A673 (cell line): Measurements from ENCODE around the gene AGBL3.

Experiments used
- CTCF ChIP-seq: fragments of 300-800, 200-600 bp; sonication (generic); conservative IDR thresholded peaks from 2 replicates; pipeline ENCODE4 v1.5.1; 2017; ENCODE audit warnings: low read depth, mild to moderate bottlenecking, antibody characterized with exemption, low read length, moderate library complexity, mixed read lengths
- EZH2 ChIP-seq: fragments of 200-600 bp; sonication (generic); IDR thresholded peaks from 2 replicates; pipeline ENCODE4 v1.6.1; 2017; ENCODE audit warnings: borderline replicate concordance, low read depth, mild to moderate bottlenecking, mixed read lengths, antibody characterized with exemption, low read length; ENCODE audit not compliant: poor library complexity, severe bottlenecking

GRCh38 chr7:135165862-135166261 is 179.6 kb downstream of the AGBL3 start:
- no peak for TF ChIP-seq CTCF
- TF ChIP-seq EZH2 = no peak
